ENCODE results near the gene MICA. TPM values are rescaled to one million over a fixed set of nuclear protein-coding genes. Genes with fewer than 3 reads are reported as not detected.

Gene MICA
- total RNA-seq, 1 experiment from 2014 or later = 41.2 TPM

DNA sequence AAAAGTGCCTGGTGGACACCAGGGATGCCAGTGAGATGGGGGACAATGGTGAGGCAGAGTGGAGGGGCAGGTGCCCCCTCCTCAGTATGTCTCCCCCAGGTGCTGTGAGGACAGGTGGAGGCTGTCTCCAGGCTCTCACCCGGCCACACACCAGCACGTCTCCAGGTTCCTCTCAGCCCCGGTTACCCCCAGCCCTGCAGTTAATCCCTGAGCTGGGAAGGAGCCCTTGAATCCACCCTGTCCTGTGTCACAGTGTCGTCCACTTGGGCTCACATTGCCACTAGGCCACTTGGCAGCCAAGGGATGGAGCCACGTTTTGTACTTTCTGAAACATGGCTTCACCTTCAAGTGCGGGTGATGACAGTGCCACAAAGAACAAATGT lies 24.7 kb upstream of the MICA start:
- H3K27ac ChIP-seq (ENCODE audit: low read depth, low read length, poor library complexity, severe bottlenecking) = no peak overlapping the region
- ChIA-PET CTCF (no interaction called here), POLR2A (ENCODE audit: low non-redundant PET) (no interaction called here)
- H3K36me3 ChIP-seq (ENCODE audit: insufficient read depth, low read length, poor library complexity, severe bottlenecking) = no peaks in the 10 kb centered on the region
- H3K4me1 ChIP-seq (ENCODE audit: insufficient read depth, low read length, poor library complexity, severe bottlenecking) = no peaks in the 10 kb centered on the region
- no peak for DNase-seq (ENCODE audit: low spot score)
- peaks cover 34% of the 10 kb centered on the region for H3K27me3 ChIP-seq (replicated peaks; ENCODE audit: insufficient read depth, low read depth, low read length, poor library complexity)
- intact Hi-C loops (cut with micrococcal nuclease; ENCODE audit: unreplicated experiment) = no loop called here
- no peaks in the 10 kb centered on the region for H3K9me3 ChIP-seq (ENCODE audit: low read depth, low read length, poor library complexity, severe bottlenecking)
- no peak overlapping the region for H3K4me3 ChIP-seq (ENCODE audit: low read depth, low read length, poor library complexity, severe bottlenecking)
- BruUV-seq (replicated peaks) = no TSS peak
- TF ChIP-seq, protein P1, sequence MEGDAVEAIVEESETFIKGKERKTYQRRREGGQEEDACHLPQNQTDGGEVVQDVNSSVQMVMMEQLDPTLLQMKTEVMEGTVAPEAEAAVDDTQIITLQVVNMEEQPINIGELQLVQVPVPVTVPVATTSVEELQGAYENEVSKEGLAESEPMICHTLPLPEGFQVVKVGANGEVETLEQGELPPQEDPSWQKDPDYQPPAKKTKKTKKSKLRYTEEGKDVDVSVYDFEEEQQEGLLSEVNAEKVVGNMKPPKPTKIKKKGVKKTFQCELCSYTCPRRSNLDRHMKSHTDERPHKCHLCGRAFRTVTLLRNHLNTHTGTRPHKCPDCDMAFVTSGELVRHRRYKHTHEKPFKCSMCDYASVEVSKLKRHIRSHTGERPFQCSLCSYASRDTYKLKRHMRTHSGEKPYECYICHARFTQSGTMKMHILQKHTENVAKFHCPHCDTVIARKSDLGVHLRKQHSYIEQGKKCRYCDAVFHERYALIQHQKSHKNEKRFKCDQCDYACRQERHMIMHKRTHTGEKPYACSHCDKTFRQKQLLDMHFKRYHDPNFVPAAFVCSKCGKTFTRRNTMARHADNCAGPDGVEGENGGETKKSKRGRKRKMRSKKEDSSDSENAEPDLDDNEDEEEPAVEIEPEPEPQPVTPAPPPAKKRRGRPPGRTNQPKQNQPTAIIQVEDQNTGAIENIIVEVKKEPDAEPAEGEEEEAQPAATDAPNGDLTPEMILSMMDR (conservative IDR thresholded peaks at IDR 0.05; ENCODE audit: low read depth, low read length) = no peak
- no peak for TF ChIP-seq EZH2 (IDR thresholded peaks at IDR 0.05; ENCODE audit: borderline replicate concordance, low read depth, low read length, poor library complexity, severe bottlenecking)

DNA sequence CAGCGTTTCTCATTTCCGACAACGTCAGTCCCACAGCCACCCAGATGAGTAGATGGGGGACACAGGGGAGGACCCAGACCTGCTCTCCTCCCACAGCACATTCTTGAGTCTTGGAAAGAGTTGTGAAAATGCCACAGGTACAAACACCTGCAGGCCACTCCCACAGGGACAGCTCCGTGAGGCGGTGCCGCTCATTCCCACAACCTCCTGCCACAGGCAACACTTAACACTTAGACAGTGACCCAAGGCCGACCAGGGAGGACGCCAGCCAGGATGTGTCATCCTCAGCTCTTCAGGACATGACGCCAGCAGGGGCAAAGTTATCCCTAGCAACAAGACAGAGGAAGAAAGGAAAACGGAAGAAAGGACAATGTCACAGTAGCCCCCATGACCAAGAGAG lies 23.5 kb upstream of the MICA start:
- intact Hi-C loops (cut with micrococcal nuclease; ENCODE audit: unreplicated experiment) = no loop called here
- CTCF ChIA-PET = interaction anchor here (0.6 kb wide), 1 partner anchor 461 kb away, joined by 6 read pairs; no protein-coding TSS in a partner anchor
- H3K36me3 ChIP-seq (ENCODE audit: insufficient read depth, low read length, poor library complexity, severe bottlenecking) = no peaks in the 10 kb centered on the region
- no peaks in the 10 kb centered on the region for H3K4me1 ChIP-seq (ENCODE audit: insufficient read depth, low read length, poor library complexity, severe bottlenecking)
- H3K4me3 ChIP-seq (ENCODE audit: low read depth, low read length, poor library complexity, severe bottlenecking) = no peak overlapping the region
- no peak for TF ChIP-seq EZH2 (IDR thresholded peaks at IDR 0.05; ENCODE audit: borderline replicate concordance, low read depth, low read length, poor library complexity, severe bottlenecking)
- TF ChIP-seq, protein P1 (conservative IDR thresholded peaks at IDR 0.05; ENCODE audit: low read depth, low read length) = no peak
- no TSS peak for BruUV-seq (replicated peaks)
- POLR2A ChIA-PET (ENCODE audit: low non-redundant PET) = no interaction called here
- no peak for DNase-seq (ENCODE audit: low spot score)
- H3K9me3 ChIP-seq (ENCODE audit: low read depth, low read length, poor library complexity, severe bottlenecking) = no peaks in the 10 kb centered on the region
- peaks cover 34% of the 10 kb centered on the region for H3K27me3 ChIP-seq (replicated peaks; ENCODE audit: insufficient read depth, low read depth, low read length, poor library complexity)
- no peak overlapping the region for H3K27ac ChIP-seq (ENCODE audit: low read depth, low read length, poor library complexity, severe bottlenecking)

DNA sequence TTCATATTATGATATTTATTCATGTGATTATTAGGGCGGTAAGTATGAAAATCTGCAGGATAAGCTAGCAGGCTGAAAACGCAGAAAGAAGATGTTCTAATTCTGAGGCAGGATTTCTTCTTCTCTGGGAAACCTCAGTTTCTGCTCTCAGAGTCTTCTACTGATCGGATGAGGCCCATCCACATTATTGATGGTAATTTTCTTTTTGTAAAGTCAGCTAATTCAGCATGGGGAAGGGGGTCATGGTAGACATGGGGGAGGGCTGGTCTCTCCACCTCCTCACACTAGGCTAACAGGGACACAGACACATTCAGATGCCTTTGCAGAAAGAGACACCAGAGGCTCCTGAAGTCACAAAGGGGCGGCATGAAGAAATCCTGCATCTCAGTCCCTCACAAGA lies 21.7 kb upstream of the MICA start:
- CTCF ChIA-PET = interaction anchor here (0.6 kb wide), 1 partner anchor 15 kb away, joined by 3 read pairs; no protein-coding TSS in a partner anchor
- Histone ChIP-seq H3K4me1 (ENCODE audit: insufficient read depth, low read length, poor library complexity, severe bottlenecking) (no peaks in the 10 kb centered on the region), H3K4me3 (ENCODE audit: low read depth, low read length, poor library complexity, severe bottlenecking) (no peak overlapping the region), H3K27ac (ENCODE audit: low read depth, low read length, poor library complexity, severe bottlenecking) (no peak overlapping the region), H3K36me3 (ENCODE audit: insufficient read depth, low read length, poor library complexity, severe bottlenecking) (no peaks in the 10 kb centered on the region), H3K27me3 (replicated peaks; ENCODE audit: insufficient read depth, low read depth, low read length, poor library complexity) (peaks cover 23% of the 10 kb centered on the region), H3K9me3 (ENCODE audit: low read depth, low read length, poor library complexity, severe bottlenecking) (no peaks in the 10 kb centered on the region)
- no peak for DNase-seq (ENCODE audit: low spot score)
- no TSS peak for BruUV-seq (replicated peaks)
- intact Hi-C loops (cut with micrococcal nuclease; ENCODE audit: unreplicated experiment) = no loop called here
- TF ChIP-seq EZH2 (IDR thresholded peaks at IDR 0.05; ENCODE audit: borderline replicate concordance, low read depth, low read length, poor library complexity, severe bottlenecking) = no peak
- TF ChIP-seq, protein P1 (conservative IDR thresholded peaks at IDR 0.05; ENCODE audit: low read depth, low read length) = no peak
- POLR2A ChIA-PET (ENCODE audit: low non-redundant PET) = no interaction called here

Data from A673 (cell line).